Panc1 (cell line): ENCODE results near the gene NINJ2.

Experiments used
- POLR2AphosphoS5 ChIP-seq: IDR thresholded peaks from 2 replicates; pipeline ENCODE4 v1.6.1; 2012; ENCODE audit warnings: mild to moderate bottlenecking, low read depth, low read length, moderate library complexity
- SIN3A ChIP-seq: IDR thresholded peaks from 2 replicates; pipeline ENCODE4 v1.6.1; 2012; ENCODE audit warnings: low read depth, mild to moderate bottlenecking, low read length, moderate library complexity, borderline replicate concordance; ENCODE audit not compliant: insufficient read depth
- TCF7L2 ChIP-seq: IDR thresholded peaks from 2 replicates; pipeline ENCODE4 v1.6.1; 2011; ENCODE audit warnings: mild to moderate bottlenecking, low read depth, low read length, inconsistent platforms
- TF ChIP-seq, protein P1 (sequence below): fragments of 450-650 bp; IDR thresholded peaks from 2 replicates; pipeline ENCODE4 v1.5.1; 2017; ENCODE audit warnings: mild to moderate bottlenecking
- TF ChIP-seq, protein P2 (sequence below), 2 experiments: IDR thresholded peaks; 2 replicates each; pipeline ENCODE4 v1.6.1; 2011 to 2012; ENCODE audit warnings: low read depth in 2 of 2, control low read depth in 1 of 2, low read length in 1 of 2, mild to moderate bottlenecking in 1 of 2, moderate library complexity in 1 of 2; ENCODE audit not compliant: insufficient read depth in 1 of 2

DNA sequence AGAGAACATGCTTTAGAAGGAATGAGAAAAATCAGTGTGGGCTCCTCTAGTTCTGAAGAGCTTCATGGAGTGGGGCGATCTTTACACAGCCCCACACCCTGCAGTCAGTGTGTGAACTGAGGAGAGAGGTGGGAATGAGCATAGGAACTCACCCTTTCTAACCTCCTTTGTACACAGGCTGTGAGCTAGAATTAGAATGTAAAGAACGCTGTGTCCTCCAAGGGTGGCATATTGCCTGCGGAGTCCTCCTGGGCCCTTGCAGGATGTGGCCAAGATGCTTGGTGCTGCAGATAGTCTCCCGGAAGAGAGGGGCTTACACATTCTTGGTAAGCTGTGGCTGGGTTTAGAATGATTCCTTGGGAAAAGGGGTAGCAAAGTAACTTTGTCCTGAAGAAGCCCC, 43.9 kb downstream of the NINJ2 start:
- no peak for TF ChIP-seq POLR2AphosphoS5
- TF ChIP-seq, protein P1, sequence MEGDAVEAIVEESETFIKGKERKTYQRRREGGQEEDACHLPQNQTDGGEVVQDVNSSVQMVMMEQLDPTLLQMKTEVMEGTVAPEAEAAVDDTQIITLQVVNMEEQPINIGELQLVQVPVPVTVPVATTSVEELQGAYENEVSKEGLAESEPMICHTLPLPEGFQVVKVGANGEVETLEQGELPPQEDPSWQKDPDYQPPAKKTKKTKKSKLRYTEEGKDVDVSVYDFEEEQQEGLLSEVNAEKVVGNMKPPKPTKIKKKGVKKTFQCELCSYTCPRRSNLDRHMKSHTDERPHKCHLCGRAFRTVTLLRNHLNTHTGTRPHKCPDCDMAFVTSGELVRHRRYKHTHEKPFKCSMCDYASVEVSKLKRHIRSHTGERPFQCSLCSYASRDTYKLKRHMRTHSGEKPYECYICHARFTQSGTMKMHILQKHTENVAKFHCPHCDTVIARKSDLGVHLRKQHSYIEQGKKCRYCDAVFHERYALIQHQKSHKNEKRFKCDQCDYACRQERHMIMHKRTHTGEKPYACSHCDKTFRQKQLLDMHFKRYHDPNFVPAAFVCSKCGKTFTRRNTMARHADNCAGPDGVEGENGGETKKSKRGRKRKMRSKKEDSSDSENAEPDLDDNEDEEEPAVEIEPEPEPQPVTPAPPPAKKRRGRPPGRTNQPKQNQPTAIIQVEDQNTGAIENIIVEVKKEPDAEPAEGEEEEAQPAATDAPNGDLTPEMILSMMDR: no peak
- TF ChIP-seq, protein P2, sequence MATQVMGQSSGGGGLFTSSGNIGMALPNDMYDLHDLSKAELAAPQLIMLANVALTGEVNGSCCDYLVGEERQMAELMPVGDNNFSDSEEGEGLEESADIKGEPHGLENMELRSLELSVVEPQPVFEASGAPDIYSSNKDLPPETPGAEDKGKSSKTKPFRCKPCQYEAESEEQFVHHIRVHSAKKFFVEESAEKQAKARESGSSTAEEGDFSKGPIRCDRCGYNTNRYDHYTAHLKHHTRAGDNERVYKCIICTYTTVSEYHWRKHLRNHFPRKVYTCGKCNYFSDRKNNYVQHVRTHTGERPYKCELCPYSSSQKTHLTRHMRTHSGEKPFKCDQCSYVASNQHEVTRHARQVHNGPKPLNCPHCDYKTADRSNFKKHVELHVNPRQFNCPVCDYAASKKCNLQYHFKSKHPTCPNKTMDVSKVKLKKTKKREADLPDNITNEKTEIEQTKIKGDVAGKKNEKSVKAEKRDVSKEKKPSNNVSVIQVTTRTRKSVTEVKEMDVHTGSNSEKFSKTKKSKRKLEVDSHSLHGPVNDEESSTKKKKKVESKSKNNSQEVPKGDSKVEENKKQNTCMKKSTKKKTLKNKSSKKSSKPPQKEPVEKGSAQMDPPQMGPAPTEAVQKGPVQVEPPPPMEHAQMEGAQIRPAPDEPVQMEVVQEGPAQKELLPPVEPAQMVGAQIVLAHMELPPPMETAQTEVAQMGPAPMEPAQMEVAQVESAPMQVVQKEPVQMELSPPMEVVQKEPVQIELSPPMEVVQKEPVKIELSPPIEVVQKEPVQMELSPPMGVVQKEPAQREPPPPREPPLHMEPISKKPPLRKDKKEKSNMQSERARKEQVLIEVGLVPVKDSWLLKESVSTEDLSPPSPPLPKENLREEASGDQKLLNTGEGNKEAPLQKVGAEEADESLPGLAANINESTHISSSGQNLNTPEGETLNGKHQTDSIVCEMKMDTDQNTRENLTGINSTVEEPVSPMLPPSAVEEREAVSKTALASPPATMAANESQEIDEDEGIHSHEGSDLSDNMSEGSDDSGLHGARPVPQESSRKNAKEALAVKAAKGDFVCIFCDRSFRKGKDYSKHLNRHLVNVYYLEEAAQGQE (IDR thresholded peaks at IDR 0.05; ENCODE audit: insufficient read depth in 1 of 2, low read depth in 2 of 2, low read length in 1 of 2): no peak
- TF ChIP-seq TCF7L2: no peak
- TF ChIP-seq SIN3A: no peak
